ENCODE results near the gene OR6B3. TPM values are rescaled to one million over a fixed set of nuclear protein-coding genes. Genes with fewer than 3 reads are reported as not detected.

The OR6B3 gene
- not detected for total RNA-seq
- long read RNA-seq, result 0 reads

DNA sequence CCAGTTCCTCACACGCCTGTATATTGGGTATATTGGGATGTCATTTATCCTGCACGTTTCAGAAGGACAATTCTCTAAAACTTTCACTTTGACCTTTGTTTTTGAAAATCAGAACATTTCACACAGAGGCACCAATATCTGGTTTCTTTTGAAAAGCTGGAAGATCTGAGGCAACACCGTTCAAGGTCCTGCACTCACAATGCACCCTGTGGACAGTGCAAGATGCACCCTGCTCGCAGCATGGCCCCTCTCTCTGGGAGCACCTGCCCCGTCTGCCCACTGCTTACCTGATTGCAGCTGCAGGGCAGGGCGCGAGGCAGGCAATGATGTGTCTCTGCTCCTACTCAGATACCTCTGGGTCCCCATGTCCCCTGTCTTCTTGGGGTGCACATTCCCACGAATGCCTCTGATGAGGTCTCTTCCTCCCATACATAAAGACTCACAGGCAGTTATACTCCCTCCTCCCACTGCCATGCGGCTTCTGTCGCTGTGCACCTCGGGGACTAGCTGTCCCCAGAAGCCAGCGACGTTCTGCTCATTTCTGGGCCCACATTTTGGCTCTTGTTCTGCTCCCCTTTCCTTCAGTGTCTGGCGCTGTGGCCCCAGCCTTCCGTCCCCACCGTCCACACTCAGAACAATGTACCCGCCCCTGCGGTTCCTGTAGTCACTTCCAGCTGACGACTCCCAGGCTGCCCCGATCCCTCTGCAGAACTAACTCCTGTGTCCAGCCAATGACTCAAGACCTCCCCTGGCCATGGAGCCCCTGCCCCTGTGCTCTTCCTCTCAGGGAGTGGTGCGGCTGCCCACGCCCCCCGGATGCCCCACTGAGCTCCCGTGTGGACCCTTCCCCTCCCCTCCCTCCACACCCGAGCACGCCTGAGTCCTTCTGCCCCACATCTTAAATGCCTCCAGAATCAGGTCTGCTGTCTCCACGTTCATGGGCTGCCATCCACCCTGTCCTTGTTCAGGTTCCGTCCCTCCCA is at the start of gene OR6B3:
TSS of gene OR6B3 (minus strand) at position 349 of the 983 bp plus-strand sequence.
- ATAC-seq (no peak), DNase-seq (no peak)
- intact Hi-C loops (cut with DNase I), result no loop called here

DNA sequence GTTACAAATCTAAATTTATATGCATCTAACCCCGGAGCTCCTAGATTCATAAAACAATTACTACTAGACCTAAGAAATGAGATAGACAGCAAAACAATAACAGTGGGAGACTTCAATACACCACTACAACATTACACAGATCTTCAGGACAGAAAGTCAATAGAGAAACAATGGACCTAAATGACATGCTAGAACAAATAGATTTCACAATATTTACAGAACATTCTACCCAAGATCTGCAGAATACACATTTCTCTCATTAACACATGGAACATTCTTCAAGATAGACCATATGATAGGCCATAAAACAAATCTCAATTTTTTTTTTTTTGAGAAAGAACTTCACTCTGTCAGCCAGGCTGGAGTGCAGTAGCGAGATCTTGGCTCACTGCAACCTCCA is 45.0 kb upstream of the OR6B3 start:
- intact Hi-C loops (cut with DNase I), result no loop called here
- ATAC-seq (no peak), DNase-seq (no peak)

DNA sequence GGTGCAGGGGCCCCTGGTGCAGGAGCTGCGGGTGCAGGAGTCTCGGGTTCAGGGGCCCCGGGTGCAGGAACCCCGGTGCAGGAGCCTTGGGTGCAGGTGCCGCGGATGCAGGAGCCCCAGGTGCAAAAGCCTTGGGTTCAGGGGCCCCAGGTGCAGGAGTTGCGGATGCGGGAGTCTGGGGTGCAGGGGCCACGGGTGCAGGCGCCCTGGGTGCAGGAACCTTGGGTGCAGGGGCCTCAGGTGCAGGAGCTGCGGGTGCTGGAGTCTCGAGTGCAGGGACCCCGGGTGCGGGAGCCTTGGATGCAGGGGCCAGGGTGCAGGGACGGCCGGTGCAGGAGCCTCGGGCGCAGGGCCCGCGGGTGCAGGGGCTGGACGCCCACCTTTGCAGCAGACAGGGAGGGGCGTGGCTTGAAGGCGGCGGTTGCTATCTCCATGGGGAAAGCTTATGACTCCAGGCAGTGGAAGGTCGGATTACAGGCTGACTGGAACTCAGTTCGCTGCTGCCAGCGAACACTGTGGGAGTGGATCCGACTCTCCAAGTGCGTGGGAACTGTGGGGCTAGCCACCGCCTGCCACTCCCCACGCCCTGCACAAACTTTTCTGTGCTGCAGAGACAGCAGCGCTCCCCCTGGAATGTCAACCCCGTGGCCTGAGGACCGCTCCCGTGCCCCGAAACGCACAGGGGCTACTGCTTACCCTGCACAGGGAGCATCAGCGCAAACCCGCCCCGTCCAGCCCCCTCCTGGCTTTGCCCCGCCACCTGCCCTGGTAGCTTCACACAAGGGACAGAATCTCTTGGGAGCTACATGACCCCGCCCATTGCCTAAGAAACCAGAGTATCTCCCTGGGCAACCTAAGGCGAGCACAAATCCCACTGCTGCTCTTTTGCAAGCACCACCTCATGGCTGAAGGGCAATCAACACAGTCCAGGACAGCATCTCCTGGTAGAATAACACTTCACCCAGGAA is 42.5 kb upstream of the OR6B3 start:
- no peak for ATAC-seq
- DNase-seq, result no peak
- intact Hi-C loops (cut with DNase I), result no loop called here

DNA sequence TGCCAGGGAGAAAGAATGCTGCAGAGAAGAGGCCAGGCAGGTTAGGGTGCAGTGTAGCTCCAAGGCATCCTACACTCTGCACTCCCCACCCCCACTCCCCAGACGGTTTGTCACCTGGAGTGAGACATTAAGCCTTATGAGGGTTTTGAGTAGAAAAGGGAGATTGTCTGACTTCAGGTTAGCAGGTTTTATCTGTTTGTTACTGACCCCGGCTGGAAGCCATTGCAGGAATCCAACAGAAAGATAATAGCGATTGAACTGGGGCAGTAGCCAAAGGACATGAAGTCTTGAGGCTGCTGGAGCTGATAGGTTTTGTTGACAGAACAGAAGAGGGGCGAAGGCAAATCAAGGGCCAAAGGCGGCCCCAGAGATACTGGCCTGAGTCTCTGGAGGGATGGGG is 36.0 kb upstream of the OR6B3 start:
- intact Hi-C loops (cut with DNase I), result no loop called here
- ATAC-seq (no peak), DNase-seq (no peak)

DNA sequence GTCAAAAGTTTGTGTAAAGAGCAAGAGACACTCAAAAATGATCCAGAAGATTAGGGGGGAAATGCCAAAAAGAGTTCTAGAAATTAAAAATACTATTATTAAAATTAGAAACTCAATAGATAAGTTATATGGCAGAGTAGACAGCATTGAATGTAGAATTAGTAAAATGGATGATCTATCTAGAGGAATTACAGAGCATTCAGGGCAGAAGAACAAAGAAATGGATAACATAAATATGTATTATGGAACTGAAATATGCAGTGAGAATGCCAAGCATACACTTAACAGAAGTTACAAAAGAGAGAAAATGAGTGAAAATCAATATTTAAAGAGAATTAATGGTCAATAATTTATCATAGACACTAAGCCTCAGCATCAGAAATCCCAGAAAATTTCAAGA is 33.2 kb upstream of the OR6B3 start:
- DNase-seq (no peak), ATAC-seq (no peak)
- intact Hi-C loops (cut with DNase I), result no loop called here

DNA sequence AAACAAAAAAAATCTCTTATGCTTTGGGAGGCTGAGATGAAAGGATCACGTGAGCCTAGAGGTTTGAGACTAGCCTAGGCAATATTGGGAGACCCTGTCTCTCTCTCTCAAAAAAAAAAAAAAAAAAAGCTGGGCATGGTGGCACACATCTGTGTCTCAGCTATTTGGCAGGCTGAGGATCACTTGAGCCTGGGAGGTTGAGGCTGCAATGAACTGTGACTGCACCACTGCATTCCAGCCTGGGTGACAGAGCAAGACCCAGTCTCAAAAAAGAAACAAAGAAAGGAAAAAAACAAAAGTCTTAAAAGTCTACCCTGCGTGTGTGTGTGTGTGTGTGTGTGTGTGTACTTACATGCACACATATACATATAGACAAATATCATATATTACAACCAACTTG is 25.3 kb upstream of the OR6B3 start:
- intact Hi-C loops (cut with DNase I), result no loop called here
- ATAC-seq (no peak), DNase-seq (no peak)

DNA sequence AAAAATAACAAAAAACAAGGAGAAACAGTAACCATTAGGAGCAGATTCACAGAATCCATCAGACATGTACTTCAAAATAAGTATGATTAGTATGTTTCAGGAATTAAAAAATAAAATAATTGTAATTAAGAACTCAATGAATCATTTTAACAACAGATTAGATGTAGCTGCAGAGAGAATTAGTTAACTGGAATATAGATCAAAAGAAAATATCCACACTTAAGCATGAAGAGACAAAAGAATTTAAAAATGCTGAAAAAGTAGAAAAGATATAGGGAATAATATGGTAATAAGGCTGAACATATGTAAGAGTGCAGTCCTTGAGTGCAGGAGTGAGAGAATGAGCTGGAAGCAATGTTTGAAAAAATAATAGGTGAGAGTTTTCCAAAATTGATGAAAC is 24.1 kb upstream of the OR6B3 start:
- no peak for DNase-seq
- ATAC-seq, result no peak
- intact Hi-C loops (cut with DNase I), result no loop called here

DNA sequence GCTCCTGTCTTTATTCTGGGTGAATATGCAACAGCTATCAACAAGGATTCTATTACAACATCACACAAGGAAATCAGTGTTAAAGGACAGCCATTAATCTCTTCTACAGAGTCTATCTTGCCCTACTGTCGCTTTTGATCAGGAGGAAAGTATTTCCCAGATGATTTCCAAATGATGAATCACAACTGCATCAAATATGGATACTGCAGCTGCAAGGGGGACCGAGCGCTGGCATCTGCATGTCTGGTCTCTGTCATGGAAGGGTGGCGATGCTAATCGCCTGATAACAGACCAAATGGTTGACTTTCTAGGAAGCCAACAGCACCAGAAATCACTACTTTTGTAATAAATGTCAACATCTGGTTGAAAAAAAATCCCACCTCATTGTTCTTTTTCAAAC is 21.2 kb upstream of the OR6B3 start:
- ATAC-seq (no peak), DNase-seq (no peak)
- intact Hi-C loops (cut with DNase I), result no loop called here

DNA sequence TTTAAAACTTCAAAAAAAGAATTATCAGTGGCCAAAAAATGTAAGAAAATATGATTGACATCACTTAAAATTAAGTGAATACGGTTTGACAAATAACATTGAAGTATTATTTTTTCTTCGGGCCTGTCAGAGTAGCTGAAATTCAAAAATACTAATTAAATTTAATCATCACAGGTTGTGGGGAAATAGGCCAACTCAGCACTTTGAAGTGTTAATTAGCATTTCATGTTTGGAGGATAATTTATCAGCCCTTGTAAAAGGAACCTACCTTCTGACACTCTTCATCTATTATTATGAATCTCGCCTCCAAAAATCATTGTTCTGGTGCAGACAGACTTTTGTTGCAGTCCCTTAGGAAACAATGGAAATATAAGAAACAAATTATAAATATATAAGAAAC is 17.6 kb upstream of the OR6B3 start:
- intact Hi-C loops (cut with DNase I), result no loop called here
- DNase-seq (no peak), ATAC-seq (no peak)

DNA sequence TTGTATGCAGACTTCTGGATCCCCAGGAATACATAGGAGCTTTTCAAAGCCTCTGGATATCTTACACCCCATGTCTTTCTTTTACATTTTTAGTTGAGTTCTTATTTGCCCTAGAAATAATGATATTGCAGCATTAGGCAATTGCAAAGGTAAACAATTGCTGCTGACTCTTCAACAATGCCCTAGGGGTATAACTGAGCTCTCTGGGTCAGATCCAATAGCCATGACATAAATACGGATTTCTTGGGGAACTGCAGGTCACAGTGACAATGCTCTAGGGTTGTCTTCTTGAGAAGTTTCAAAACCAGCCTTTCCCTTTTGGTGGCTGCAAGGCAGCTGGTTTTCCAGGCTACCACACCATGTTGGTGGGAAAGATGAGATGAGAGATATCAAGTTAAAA is 16.5 kb upstream of the OR6B3 start:
- DNase-seq, result no peak
- intact Hi-C loops (cut with DNase I), result no loop called here
- no peak for ATAC-seq

DNA sequence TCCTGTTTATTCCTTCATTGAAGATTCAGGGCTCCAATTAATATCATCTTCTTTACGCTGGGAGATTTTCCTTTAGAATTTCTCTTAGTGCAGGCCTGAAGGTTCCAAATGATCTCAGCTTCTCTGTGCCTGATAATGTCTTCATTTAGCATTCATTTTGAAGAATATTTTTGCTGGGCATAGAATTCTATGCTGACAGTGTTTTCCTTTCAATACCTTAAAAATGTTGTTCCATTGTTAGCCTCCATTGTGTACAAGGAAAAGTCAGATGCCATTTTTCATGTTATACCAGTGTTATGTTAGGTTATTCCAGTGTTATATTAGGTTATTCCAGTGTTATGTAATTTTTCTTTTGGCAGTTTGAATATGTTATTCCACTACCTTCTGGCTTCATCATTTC is 14.9 kb upstream of the OR6B3 start:
- intact Hi-C loops (cut with DNase I), result no loop called here
- no peak for ATAC-seq
- no peak for DNase-seq

DNA sequence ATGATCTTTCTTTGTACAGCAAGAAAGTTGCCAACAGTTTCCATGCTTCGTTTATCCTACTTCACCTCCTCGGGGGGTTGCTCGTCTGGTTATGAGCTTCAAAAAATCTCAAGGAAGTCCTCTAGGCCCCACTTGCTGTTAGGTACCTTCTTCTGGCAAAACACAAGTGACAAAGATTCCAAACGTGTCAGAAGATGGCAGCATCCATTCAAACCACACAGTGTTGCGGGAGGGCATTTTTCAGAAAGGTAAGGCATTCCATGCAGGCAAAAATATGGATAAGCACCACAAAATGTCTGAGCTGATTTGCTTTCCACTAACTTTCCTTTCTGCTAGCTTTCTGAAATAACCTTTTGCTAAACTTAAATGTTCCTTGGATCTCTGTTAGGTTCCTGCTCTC is 13.2 kb upstream of the OR6B3 start:
- intact Hi-C loops (cut with DNase I), result no loop called here
- ATAC-seq (no peak), DNase-seq (no peak)

DNA sequence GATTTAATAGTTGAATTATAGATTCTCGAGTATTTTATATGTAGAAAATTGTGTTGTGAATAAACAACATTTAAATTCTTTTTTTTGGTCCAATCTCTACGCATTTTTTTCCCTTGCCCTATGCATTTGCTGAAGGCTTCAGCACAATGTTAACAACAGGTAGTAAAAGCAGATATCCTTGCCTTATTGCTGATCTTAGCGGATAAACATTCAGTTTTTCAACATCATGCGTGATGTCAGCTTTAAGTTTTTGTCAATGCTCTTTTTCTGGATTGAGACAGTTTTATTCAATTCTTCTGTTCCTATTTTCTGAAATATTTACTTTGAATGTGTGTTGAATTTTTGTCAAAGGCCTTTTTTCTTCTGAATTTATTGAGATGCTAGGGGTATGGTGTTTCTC is 11.6 kb upstream of the OR6B3 start:
- DNase-seq (no peak), ATAC-seq (no peak)
- intact Hi-C loops (cut with DNase I), result no loop called here

DNA sequence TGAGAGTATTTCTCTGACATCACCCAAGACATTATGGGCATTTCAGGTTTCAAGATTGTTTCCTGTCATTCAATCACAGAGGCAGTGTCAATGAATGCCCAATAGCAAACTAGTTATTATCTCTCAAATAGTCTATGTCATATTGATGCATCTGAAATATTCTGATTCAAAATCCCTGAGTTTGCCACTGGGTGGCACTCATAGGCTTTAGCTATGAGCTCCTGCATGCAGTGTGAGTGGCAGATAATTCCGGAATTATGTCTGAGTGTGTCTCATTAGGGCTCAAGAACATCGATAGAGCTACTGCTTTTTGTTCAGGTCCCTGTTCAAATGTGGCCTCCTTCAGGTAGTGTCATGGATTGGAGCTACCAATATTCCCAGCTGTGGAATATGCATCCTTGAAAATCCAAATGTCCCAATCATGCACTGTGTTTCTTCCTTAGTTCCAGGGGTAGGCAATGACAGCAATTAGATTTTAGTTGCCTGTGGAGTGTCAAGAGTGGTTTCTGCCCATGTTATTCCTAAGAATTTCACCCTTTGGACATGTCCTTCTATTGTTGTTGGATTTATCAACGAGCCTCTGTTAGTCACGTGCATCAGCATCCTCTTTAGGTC is 7.8 kb upstream of the OR6B3 start:
- peak; percentile 57 to 63 for ATAC-seq

DNA sequence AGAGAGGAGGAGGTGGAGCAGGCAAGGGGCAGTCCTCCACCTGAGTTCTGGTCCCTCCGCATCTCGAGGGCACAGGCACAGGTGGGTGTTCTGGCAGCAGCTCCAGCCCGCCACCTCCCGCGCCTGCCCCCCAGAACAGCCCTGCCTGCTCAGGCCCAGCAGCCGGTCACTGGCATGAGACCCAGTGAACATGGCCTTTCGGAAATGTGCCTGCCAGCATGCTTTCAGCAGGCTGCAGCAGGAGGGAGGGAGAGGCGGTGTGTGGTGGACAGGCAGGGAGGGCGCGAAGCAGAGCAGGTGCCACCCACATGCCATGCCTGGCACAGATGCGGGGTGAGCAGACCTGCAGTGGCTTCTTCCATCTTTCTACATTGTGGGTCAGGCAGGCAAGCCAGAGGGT is 3.4 kb upstream of the OR6B3 start:
- intact Hi-C loops (cut with DNase I), result loop anchor here in 1 of 2 donors (5.0 kb wide), 1 partner anchor 86 kb away; the partner anchor contains the start of gene OTOS
- DNase-seq (no peak), ATAC-seq (no peak)

More for the DNA sequence above, 7.8 kb upstream of the OR6B3 start:
- intact Hi-C loops (cut with DNase I), result loop anchor here in 1 of 2 donors (2.0 kb wide), 1 partner anchor 82 kb away; no protein-coding TSS in a partner anchor
- DNase-seq, result no peak

DNA sequence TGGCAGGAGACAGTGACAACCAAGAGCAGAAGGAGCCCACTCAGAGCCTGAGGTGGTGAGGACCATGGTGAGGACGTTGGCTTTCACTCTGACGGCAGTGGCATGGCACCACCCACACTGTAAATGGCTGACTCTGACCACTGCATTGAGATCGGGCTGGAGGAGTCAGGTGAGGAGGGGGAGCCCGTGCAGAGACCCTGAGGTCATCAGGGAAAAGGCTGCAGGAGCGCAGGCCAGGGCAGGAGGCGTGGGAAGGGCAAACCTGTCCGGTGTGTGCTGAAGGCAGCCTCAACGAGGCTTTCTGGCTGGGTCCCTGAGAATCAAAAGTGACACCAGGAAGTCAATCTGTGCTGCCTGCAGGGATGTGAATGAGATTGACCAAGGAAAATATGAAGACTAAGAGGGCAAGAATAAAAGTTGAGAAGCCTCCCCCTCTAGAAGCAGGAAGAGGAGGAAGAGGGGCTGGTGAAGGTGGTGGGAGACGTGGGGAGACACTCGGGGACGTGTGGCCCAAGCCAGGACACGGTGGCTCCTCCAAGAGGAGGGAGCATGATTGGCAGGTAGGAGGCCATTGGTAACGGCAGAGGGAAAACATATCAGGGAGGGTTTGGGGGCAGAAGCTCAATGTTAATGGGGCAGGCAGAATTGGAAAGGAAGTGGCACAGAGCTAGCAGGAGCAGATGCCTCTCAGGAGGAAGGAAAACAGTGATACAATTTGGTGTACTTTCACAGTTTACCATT is 2.0 kb upstream of the OR6B3 start:
- intact Hi-C loops (cut with DNase I), result loop anchor here in 1 of 2 donors (5.0 kb wide), 1 partner anchor 87 kb away; the partner anchor contains the start of gene OTOS

DNA sequence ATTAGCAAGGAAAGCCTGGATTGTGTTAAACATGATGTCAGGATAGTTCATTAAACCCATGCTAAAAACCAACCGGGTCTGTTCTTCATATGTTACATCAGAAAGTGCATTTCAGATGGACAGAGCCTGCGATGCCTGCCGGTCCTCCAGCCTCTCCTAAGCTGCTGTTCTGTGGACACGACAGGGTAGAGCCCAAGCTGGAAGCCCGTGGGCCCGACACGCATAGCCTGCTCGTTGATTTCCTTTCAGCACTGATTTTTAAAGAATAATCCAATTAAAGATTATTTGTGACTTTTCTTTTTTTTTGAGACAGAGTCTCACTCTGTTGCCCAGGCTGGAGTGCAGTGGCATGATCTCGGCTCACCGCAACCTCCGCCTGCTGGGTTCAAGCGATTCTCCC is 797 bp downstream of the OR6B3 start:
- DNase-seq (no peak), ATAC-seq (no peak)
- intact Hi-C loops (cut with DNase I), result no loop called here

More for the DNA sequence above, 2.0 kb upstream of the OR6B3 start:
- ATAC-seq, result no peak
- DNase-seq, result no peak

DNA sequence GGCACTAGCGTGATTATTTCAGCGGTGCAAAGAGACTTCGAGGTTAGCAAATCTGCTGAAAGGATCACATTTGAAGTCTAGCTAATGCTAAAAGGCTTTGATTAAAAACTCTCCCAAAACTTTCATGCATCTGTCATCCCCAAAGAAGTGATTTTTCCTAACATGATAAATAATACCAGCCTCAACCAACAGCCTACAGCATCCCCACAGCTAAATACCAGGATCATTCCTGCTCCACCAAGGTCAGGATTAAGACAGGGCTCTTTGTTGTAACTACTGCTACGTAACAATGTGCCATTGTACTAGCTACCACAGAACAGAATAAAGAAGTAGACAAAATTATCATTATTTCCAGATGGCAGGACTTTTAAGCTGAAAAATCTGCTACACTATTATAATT is 1.6 kb downstream of the OR6B3 start:
- ATAC-seq (no peak), DNase-seq (no peak)
- intact Hi-C loops (cut with DNase I), result no loop called here

DNA sequence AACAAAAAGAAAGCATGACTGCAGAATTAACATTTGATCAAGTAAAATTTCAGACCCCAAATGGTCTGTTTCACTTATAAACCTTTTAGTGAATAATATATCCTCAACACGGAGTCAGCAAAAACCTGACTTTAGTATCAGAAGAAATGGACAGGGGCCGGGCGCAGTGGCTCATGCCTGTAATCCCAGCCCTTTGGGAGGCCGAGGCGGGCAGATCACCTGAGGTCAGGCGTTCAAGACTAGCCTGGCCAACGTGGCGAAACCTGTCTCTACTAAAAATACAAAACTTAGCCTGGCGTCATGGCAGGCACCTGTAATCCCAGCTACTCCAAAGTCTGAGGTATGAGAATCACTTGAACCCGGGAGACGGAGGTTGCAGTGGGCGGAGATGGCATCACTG is 3.0 kb downstream of the OR6B3 start:
- DNase-seq (no peak), ATAC-seq (no peak)
- intact Hi-C loops (cut with DNase I), result no loop called here
